ENCODE results near the gene RAP1GDS1.
A peak's percentile ranks its signal among the peaks of the same experiment; 100 is the strongest.

RAP1GDS1 gene

DNA sequence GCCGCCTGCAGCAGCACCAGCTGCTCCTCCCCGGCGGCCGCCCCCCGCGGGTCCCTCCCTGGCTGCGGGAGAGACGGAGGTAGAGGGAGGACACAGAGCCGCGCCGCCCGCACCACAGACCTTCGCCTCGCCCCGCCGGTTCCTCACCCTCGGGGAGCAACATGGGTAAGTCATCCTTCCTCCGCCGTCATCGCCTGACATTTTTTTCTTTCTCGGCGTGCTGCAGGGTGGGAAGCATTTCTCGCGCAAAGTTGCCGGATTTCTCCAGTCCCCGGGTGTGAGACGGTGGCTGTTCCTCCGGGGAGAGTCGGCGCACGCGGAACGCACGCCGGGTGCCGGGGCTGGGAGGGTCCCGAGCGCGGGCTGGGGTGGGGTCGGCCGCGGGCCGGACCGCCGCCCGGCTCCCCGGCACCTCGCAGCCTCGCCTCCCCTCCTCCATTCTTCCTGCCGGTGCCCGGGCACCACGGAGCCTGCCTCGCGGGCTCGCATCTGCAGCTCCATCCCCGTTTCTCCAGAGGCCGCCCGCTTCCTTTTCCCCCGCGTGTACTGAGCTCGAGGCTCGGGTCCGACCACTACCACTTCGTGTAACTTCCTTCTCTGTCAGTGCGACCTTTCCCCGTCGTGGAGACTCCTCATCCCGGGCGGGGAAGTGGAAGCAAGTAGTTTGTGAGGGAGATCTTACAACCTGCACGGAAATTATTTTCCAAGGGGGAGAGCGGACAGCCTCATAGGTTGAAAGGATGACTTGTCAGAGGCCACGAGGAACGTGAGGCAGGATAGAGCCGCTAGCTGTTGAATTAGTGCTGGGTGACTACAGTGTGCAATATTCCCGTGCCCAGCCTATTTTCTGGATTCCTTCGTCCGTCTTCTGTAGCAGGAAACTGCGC lies 464 bp downstream of the RAP1GDS1 start:
- peak overlapping the region; percentile 90 for H3K4me3 ChIP-seq (ENCODE audit: control insufficient read depth, low read depth, low read length)
- peak; percentile 73 for DNase-seq (ENCODE audit: low read depth)
- TF ChIP-seq, protein P1, sequence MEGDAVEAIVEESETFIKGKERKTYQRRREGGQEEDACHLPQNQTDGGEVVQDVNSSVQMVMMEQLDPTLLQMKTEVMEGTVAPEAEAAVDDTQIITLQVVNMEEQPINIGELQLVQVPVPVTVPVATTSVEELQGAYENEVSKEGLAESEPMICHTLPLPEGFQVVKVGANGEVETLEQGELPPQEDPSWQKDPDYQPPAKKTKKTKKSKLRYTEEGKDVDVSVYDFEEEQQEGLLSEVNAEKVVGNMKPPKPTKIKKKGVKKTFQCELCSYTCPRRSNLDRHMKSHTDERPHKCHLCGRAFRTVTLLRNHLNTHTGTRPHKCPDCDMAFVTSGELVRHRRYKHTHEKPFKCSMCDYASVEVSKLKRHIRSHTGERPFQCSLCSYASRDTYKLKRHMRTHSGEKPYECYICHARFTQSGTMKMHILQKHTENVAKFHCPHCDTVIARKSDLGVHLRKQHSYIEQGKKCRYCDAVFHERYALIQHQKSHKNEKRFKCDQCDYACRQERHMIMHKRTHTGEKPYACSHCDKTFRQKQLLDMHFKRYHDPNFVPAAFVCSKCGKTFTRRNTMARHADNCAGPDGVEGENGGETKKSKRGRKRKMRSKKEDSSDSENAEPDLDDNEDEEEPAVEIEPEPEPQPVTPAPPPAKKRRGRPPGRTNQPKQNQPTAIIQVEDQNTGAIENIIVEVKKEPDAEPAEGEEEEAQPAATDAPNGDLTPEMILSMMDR (conservative IDR thresholded peaks at IDR 0.05; ENCODE audit: control insufficient read depth, insufficient read depth, low read depth, low read length): no peak

DNA sequence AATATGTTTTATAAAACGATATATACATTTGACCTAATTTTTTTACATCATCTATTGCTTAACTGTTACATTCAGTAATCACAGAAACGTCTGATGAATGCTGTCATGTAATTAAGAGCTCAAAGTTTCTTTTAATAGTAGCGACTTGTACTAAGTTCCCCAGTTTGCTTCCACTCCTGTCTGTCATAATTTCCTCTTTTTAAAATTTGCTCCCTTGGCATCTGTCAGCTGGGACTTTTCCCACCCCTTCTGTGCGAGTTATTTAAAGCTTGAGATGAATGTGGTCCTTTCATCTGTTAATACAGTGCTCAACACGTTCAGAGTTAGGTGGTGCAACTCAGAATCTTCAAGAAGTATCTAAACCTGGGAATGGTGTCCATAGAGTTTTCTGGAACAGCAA lies 1.2 kb downstream of the RAP1GDS1 start:
- TF ChIP-seq, protein P1 (conservative IDR thresholded peaks at IDR 0.05; ENCODE audit: control insufficient read depth, insufficient read depth, low read depth, low read length): no peak
- peak overlapping the region; percentile 90 for H3K4me3 ChIP-seq (ENCODE audit: control insufficient read depth, low read depth, low read length)
- peak; percentile 8 for DNase-seq (ENCODE audit: low read depth)

DNA sequence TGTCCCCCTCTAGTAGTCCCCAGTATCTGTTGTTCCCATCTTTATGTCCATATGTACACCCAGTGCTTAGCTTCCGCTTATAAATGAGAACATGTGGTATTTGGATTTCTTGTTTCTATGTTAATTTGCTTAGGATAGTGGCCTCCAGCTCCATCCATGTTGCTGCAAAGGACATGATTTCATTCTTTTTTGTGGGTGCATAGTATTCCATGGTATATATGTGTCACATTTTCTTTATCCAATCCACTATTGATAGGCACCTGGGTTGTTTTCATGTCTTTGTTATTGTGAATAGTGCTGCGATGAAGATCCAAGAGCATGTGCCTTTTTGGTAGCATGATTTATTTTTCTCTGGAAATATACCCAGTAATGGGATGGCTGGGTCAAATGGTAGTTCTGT lies 6.3 kb downstream of the RAP1GDS1 start:
- TF ChIP-seq, protein P1 (conservative IDR thresholded peaks at IDR 0.05; ENCODE audit: control insufficient read depth, insufficient read depth, low read depth, low read length): no peak
- no peak for DNase-seq (ENCODE audit: low read depth)
- no peak overlapping the region for H3K4me3 ChIP-seq (ENCODE audit: control insufficient read depth, low read depth, low read length)

DNA sequence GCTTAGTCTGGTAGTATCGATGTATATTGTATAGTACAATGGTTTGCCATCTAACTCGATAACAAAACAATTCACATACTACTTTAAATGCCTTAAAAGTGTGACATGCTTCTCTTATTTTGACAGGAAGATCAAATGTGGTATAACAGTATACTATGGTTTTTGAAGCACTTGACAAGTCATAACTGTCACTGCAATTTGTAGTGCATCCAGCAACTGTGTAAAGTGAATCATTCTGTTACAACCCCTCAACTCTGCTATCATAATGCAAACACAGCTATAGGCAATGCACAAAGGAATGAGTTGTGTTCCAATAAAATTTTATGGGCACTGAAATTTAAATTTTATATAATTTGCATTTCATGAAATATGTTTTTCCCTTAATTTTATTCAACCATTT lies 14.0 kb downstream of the RAP1GDS1 start:
- H3K4me3 ChIP-seq (ENCODE audit: control insufficient read depth, low read depth, low read length): no peak overlapping the region
- TF ChIP-seq, protein P1 (conservative IDR thresholded peaks at IDR 0.05; ENCODE audit: control insufficient read depth, insufficient read depth, low read depth, low read length): no peak
- no peak for DNase-seq (ENCODE audit: low read depth)

DNA sequence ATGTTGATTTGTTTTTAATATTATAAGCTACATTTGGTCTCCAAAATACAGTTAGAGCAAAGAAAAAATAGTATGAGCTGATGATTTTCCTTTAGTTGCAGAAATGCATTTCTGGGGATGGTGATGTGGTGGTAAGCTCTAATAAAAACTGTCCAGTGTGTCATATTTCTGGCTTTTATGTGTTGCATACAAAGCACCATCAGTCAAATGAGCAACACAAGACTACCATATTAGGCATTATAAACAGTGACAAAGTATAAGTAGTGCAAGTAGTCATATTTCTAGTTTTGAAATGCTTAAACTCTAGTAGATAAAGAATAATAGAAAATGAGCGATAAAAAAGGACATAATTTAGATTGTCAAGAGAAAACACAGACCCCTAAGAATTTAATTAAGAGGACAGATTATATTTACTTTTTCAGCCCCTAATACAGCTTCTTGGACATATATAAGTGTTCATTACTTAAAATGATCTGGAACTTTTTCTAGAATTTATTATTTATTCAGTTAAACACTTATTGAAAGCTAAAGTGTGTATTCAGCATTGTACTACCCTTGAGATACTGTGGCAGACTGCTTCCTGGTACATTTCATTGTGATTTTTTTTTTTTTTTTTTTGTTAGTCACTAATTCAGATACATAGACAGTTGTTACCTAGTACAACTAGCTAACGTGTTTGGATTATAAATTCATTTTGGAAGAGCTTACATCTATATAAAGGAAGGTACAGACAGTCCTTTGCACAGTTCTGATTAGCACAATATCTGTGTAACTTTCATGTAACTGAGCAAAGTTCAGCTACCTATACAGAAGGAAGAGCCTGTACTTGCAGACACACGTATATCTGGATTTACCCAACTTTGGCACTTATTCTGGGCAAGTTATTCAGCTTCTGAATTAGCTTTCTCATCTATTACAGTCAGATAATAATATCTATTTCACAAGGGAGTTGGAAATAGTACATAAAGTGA lies 22.3 kb downstream of the RAP1GDS1 start:
- peak; percentile 38 for DNase-seq (ENCODE audit: low read depth)
- TF ChIP-seq, protein P1 (conservative IDR thresholded peaks at IDR 0.05; ENCODE audit: control insufficient read depth, insufficient read depth, low read depth, low read length): no peak
- H3K4me3 ChIP-seq (ENCODE audit: control insufficient read depth, low read depth, low read length): no peak overlapping the region

DNA sequence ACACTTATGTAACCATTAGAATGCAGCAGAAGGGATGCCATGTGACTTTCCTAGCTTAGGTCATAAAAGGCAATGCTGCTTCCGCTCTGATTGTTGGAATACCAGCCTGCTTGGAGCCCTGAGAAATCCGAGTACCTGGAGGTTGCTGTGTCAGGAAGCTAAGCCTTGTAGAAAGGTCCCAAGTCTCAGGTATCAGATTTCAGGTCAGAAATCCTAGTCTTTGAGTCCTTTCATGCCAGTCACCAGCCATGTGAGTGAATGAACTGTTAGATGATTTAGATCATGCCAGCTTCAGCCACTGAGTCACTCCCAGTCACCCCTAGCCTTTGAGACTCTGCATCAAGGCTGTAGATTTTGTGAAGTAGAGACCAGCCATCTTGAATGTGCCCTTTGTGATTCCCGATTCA lies 23.5 kb downstream of the RAP1GDS1 start:
- peak; percentile 32 for DNase-seq (ENCODE audit: low read depth)
- no peak overlapping the region for H3K4me3 ChIP-seq (ENCODE audit: control insufficient read depth, low read depth, low read length)
- TF ChIP-seq, protein P1 (conservative IDR thresholded peaks at IDR 0.05; ENCODE audit: control insufficient read depth, insufficient read depth, low read depth, low read length): no peak

Measured in fibroblast of mammary gland (primary cell).